Liver (tissue), 9 donors: Measurements from ENCODE around the gene PXMP4. TPM values are rescaled to one million over a fixed set of nuclear protein-coding genes. Genes with fewer than 3 reads are reported as not detected.

Source experiments
- DNase-seq: peaks from one replicate; pipeline ENCODE4 v3.0.0-alpha.2; 2017; ENCODE audit warnings: low spot score
- H3K27ac ChIP-seq, 2 donors: one replicate each; pipeline ENCODE4 v1.7.0; 2013; ENCODE audit warnings: inconsistent platforms in 2 of 2, low read length in 2 of 2, control low read depth in 1 of 2, low read depth in 1 of 2, mild to moderate bottlenecking in 1 of 2
- H3K27me3 ChIP-seq, 4 donors: one replicate each; pipeline versions ENCODE4 v1.6.1 to v1.7.0; 2013; ENCODE audit warnings: low read length in 3 of 4, inconsistent platforms in 1 of 4, mild to moderate bottlenecking in 1 of 4, moderate library complexity in 1 of 4; ENCODE audit not compliant: control insufficient read depth in 4 of 4, insufficient read depth in 4 of 4
- H3K36me3 ChIP-seq, 4 donors: one replicate each; pipeline versions ENCODE4 v1.6.1 to v1.7.0; 2013; ENCODE audit warnings: low read length in 3 of 4, mild to moderate bottlenecking in 3 of 4, low read depth in 1 of 4, moderate library complexity in 1 of 4; ENCODE audit not compliant: control insufficient read depth in 4 of 4, insufficient read depth in 3 of 4
- H3K4me1 ChIP-seq, 4 donors: one replicate each; pipeline versions ENCODE4 v1.6.1 to v1.7.0; 2013; ENCODE audit warnings: low read length in 3 of 4, mild to moderate bottlenecking in 3 of 4, moderate library complexity in 1 of 4; ENCODE audit not compliant: control insufficient read depth in 4 of 4, insufficient read depth in 4 of 4
- H3K4me3 ChIP-seq, 3 donors: one replicate each; pipeline versions ENCODE4 v1.6.1 to v1.7.0; 2013; ENCODE audit warnings: low read length in 3 of 3, control low read depth in 1 of 3, low read depth in 1 of 3, mild to moderate bottlenecking in 1 of 3
- H3K9ac ChIP-seq, 2 donors: one replicate each; pipeline ENCODE4 v1.7.0; 2013; ENCODE audit warnings: low read length in 2 of 2, mild to moderate bottlenecking in 2 of 2, moderate library complexity in 2 of 2, control low read depth in 1 of 2, low read depth in 1 of 2
- H3K9me3 ChIP-seq, 4 donors: one replicate each; pipeline versions ENCODE4 v1.6.1 to v1.7.0; 2013; ENCODE audit warnings: low read length in 3 of 4; ENCODE audit not compliant: control insufficient read depth in 4 of 4
- EGR1 ChIP-seq, 2 donors: IDR thresholded peaks; 2 replicates each; pipeline ENCODE4 v1.6.1; 2016 to 2018; ENCODE audit warnings: antibody characterized with exemption in 2 of 2, low read depth in 2 of 2
- FOXA1 ChIP-seq: IDR thresholded peaks from 2 replicates; pipeline ENCODE4 v1.6.1; 2016; ENCODE audit warnings: antibody characterized with exemption
- GABPA ChIP-seq, 2 donors: IDR thresholded peaks in 1 of 2; conservative IDR thresholded peaks in 1 of 2; 2 replicates each; pipeline ENCODE4 v1.6.1; 2016; ENCODE audit warnings: antibody characterized with exemption in 2 of 2, mild to moderate bottlenecking in 1 of 2, moderate library complexity in 1 of 2
- HNF4G ChIP-seq: IDR thresholded peaks from 2 replicates; pipeline ENCODE4 v1.6.1; 2016; ENCODE audit warnings: antibody characterized with exemption
- JUND ChIP-seq, 2 donors: IDR thresholded peaks; 2 replicates each; pipeline ENCODE4 v1.6.1; 2016; ENCODE audit warnings: antibody characterized with exemption in 2 of 2
- NR2F2 ChIP-seq: IDR thresholded peaks from 2 replicates; pipeline ENCODE4 v1.6.1; 2016; ENCODE audit warnings: antibody characterized with exemption
- RAD21 ChIP-seq, 2 donors: IDR thresholded peaks; 2 replicates each; pipeline ENCODE4 v1.6.1; 2016; ENCODE audit warnings: antibody characterized with exemption in 2 of 2, mild to moderate bottlenecking in 2 of 2
- RXRA ChIP-seq, 2 donors: IDR thresholded peaks; 2 replicates each; pipeline ENCODE4 v1.6.1; 2017 to 2018; ENCODE audit warnings: antibody characterized with exemption in 2 of 2, mild to moderate bottlenecking in 1 of 2
- TAF1 ChIP-seq: conservative IDR thresholded peaks from 2 replicates; pipeline ENCODE4 v1.6.1; 2016; ENCODE audit warnings: antibody characterized with exemption, mild to moderate bottlenecking
- YY1 ChIP-seq: IDR thresholded peaks from 2 replicates; pipeline ENCODE4 v1.6.1; 2016; ENCODE audit warnings: antibody characterized with exemption, mild to moderate bottlenecking
- WGBS: extraction: QIAGEN DNeasy Blood & Tissue Kit; methylation state at CpG from one replicate; pipeline ENCODE4 v1.1.7; 2013; 5-methylcytosine and 5-hydroxymethylcytosine counted together
- polyA plus RNA-seq, 2 donors: library from polyadenylated mRNA; stranded (reverse) in 1 of 2; unstranded in 1 of 2; fragments of 200-250 nt in 1 of 2; fragments of >200 nt in 1 of 2; fragmentation: Nextera tagmentation in 1 of 2; extraction: Ambion mirVana in 1 of 2; gene quantifications; one replicate each; pipeline versions ENCODE4 v1.2.1 to v1.2.3, GENCODE V29; 2013 to 2015
- total RNA-seq, 2 donors: library from RNA; depleted of rRNA; stranded (reverse); fragments of >200 nt; gene quantifications; one replicate each; pipeline ENCODE4 v1.2.3, GENCODE V29; 2014
- TF ChIP-seq, protein P1 (sequence below): IDR thresholded peaks from 2 replicates; pipeline ENCODE4 v1.6.1; 2016; ENCODE audit warnings: antibody characterized with exemption
- TF ChIP-seq, protein P2 (sequence below): IDR thresholded peaks from 2 replicates; pipeline ENCODE4 v1.6.1; 2016; ENCODE audit warnings: antibody characterized with exemption
- TF ChIP-seq, protein P3 (sequence below): fragments of 150-350 bp; IDR thresholded peaks from 2 replicates; pipeline ENCODE4 v1.5.1; 2017; ENCODE audit warnings: improper control_type of control experiment, low read depth, low read length; ENCODE audit not compliant: missing input control
- TF ChIP-seq, protein P4 (sequence below): IDR thresholded peaks from 2 replicates; pipeline ENCODE4 v1.6.1; 2016; ENCODE audit warnings: antibody characterized with exemption, mild to moderate bottlenecking
- donor health status: healthy.
- donor health status: healthy.
- donor health status: healthy.
- donor health status: healthy.
- donor health status: healthy.

Gene PXMP4
- total and polyA plus RNA-seq, 4 donors, result 5.5 to 16.0 (median 9.3) TPM

DNA sequence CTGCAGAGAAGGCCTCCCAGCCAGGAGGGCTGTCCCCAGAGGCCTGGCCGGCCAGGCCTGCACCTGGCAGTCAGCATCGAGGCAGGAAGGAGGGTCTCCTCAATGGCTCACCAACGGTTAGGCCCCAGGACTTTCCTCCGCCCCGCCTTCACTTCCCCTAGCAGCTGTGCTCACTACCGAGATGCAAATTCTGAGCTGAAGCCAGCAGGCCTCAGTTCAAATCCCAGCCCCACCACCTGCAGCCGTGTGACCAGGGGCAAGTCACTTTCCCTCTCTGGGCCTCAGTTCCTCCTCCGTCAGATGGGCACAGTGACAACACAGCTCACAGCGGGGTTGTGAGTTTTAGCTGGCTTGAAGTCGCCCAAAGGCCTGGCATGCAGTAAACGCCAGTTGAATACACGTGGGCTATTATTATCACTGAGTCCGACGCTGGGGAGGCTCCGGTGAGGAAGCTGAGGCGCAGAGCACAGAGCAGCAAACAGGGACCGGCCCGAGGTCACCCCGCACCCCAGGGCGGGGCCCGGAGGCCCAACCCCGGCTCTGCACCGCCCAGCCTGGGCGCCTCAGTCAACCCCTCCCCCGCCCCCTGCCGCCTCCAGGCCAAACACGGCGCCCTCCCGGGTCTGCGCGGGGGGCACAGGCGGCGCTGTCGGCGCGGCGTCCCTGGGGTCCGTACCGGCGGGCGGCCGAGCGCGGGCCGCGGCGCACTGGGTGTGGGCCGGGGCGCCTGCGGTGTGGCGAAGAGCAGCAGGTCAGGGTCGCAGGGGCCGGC is 34.6 kb downstream of the PXMP4 start:
- DNase-seq, result peak; percentile 69
- H3K4me3 ChIP-seq, result peak overlapping the region in 1 of 3 donors; percentile 68
- TF ChIP-seq HNF4G (no peak), EGR1 (IDR thresholded peaks at IDR 0.05; ENCODE audit: low read depth in 2 of 2) (no peak), FOXA1 (no peak), NR2F2 (no peak), RXRA (IDR thresholded peaks at IDR 0.05) (no peak), YY1 (no peak), GABPA (IDR thresholded peaks at IDR 0.05 in 1 of 2, conservative IDR thresholded peaks at IDR 0.05 in 1 of 2) (no peak), JUND (IDR thresholded peaks at IDR 0.05) (no peak), RAD21 (IDR thresholded peaks at IDR 0.05) (no peak), TAF1 (no peak)
- TF ChIP-seq, protein P1, sequence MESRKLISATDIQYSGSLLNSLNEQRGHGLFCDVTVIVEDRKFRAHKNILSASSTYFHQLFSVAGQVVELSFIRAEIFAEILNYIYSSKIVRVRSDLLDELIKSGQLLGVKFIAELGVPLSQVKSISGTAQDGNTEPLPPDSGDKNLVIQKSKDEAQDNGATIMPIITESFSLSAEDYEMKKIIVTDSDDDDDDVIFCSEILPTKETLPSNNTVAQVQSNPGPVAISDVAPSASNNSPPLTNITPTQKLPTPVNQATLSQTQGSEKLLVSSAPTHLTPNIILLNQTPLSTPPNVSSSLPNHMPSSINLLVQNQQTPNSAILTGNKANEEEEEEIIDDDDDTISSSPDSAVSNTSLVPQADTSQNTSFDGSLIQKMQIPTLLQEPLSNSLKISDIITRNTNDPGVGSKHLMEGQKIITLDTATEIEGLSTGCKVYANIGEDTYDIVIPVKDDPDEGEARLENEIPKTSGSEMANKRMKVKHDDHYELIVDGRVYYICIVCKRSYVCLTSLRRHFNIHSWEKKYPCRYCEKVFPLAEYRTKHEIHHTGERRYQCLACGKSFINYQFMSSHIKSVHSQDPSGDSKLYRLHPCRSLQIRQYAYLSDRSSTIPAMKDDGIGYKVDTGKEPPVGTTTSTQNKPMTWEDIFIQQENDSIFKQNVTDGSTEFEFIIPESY, result no peak
- TF ChIP-seq, protein P2, sequence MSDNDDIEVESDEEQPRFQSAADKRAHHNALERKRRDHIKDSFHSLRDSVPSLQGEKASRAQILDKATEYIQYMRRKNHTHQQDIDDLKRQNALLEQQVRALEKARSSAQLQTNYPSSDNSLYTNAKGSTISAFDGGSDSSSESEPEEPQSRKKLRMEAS, result no peak
- TF ChIP-seq, protein P3, sequence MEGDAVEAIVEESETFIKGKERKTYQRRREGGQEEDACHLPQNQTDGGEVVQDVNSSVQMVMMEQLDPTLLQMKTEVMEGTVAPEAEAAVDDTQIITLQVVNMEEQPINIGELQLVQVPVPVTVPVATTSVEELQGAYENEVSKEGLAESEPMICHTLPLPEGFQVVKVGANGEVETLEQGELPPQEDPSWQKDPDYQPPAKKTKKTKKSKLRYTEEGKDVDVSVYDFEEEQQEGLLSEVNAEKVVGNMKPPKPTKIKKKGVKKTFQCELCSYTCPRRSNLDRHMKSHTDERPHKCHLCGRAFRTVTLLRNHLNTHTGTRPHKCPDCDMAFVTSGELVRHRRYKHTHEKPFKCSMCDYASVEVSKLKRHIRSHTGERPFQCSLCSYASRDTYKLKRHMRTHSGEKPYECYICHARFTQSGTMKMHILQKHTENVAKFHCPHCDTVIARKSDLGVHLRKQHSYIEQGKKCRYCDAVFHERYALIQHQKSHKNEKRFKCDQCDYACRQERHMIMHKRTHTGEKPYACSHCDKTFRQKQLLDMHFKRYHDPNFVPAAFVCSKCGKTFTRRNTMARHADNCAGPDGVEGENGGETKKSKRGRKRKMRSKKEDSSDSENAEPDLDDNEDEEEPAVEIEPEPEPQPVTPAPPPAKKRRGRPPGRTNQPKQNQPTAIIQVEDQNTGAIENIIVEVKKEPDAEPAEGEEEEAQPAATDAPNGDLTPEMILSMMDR, result no peak
- TF ChIP-seq, protein P4, sequence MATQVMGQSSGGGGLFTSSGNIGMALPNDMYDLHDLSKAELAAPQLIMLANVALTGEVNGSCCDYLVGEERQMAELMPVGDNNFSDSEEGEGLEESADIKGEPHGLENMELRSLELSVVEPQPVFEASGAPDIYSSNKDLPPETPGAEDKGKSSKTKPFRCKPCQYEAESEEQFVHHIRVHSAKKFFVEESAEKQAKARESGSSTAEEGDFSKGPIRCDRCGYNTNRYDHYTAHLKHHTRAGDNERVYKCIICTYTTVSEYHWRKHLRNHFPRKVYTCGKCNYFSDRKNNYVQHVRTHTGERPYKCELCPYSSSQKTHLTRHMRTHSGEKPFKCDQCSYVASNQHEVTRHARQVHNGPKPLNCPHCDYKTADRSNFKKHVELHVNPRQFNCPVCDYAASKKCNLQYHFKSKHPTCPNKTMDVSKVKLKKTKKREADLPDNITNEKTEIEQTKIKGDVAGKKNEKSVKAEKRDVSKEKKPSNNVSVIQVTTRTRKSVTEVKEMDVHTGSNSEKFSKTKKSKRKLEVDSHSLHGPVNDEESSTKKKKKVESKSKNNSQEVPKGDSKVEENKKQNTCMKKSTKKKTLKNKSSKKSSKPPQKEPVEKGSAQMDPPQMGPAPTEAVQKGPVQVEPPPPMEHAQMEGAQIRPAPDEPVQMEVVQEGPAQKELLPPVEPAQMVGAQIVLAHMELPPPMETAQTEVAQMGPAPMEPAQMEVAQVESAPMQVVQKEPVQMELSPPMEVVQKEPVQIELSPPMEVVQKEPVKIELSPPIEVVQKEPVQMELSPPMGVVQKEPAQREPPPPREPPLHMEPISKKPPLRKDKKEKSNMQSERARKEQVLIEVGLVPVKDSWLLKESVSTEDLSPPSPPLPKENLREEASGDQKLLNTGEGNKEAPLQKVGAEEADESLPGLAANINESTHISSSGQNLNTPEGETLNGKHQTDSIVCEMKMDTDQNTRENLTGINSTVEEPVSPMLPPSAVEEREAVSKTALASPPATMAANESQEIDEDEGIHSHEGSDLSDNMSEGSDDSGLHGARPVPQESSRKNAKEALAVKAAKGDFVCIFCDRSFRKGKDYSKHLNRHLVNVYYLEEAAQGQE, result no peak
- peaks cover 2 to 19% (median 8%) of the 10 kb centered on the region in 4 donors for H3K4me1 ChIP-seq
- WGBS, result 8% methylated on average over 53 of the region's 53 CpGs
- no peaks in the 10 kb centered on the region for H3K9me3 ChIP-seq
- H3K27me3 ChIP-seq, result no peaks in the 10 kb centered on the region
- no peak overlapping the region for H3K9ac ChIP-seq
- H3K36me3 ChIP-seq, result no peaks in the 10 kb centered on the region
- H3K27ac ChIP-seq, result no peak overlapping the region
